AG08396 (cell line): ENCODE results near the gene UCP1.

Source experiments
- DNase-seq: peaks from one replicate; pipeline ENCODE4 v3.0.0; 2012; ENCODE audit warnings: low spot score, mixed read lengths

The UCP1 gene, protein sequence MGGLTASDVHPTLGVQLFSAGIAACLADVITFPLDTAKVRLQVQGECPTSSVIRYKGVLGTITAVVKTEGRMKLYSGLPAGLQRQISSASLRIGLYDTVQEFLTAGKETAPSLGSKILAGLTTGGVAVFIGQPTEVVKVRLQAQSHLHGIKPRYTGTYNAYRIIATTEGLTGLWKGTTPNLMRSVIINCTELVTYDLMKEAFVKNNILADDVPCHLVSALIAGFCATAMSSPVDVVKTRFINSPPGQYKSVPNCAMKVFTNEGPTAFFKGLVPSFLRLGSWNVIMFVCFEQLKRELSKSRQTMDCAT

DNA sequence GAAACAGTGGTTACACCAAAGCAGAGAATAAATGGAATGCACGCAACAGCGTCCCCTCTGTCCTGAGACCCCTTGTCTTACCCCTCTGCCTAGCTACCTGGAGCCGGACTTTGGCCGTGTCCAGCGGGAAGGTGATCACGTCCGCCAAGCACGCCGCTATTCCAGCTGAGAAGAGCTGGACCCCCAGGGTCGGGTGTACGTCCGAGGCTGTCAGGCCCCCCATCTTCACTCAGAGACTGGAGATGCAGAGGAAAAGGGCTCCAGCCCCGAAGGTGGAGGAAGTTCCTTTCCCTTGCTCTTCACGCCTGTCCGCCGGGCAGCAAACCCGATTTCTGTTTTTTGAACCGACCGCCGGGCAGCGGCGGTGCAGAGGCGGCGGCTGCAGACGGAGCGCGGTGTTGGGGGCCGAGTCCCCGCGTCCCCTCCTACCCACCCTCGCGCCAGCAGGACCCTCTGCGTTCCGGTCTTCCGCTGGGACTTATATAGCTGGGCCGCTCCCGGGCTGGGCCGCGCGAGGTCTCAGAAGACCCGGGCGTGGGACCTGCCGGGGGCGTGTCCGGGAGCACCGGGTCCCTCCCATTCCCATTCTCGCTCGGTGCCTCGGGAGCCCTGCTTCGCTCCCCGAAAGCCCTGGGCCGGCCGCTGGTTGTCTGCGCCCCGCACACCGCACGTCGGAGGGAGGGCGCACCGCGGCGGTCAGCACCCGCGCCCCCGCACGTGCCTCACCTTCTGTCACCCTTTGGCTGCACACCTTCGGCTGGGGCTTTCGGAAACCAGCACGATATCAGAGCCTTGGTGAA lies at the start of gene UCP1:
TSS of gene UCP1 (minus strand) at position 455 of the 800 bp plus-strand sequence. CDS start at position 223, 232 bp downstream.
- peak; percentile 35 for DNase-seq

DNA sequence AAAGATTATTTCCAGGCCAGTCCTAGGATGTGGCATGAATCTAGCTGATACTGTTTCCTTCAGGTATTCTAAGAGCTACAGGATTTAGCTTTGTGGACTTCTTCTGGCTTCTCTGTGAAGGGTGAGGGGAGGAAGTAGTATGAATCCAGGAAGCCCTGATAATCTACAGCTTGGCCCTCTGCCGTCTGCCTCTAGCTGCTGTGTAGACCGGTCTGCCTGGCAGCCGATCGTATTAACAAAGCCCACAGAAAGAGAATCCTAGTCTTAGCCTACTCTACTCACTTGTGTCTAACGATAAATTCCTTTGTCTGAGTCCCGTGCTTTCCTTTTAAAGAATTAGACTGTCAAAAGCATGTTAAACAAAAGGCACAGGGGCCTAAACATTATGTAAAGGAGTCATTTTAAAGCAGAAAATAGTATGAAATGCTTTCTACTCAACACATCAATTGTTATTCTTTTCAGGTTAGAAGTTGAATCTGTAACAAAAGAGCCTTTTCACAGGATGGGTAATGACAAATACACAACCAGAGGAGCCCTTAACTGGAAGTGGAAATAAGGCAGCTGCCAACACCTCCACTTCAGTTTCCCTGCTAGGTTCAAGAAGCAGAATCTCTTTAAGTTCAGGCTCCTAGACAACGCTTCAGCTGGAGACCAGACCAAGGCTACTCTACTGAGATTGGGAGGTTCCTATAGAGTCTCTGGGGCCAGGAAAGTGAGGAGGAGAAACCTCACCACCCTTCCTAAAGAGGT lies 48.9 kb upstream of the UCP1 start:
- DNase-seq, result no peak

DNA sequence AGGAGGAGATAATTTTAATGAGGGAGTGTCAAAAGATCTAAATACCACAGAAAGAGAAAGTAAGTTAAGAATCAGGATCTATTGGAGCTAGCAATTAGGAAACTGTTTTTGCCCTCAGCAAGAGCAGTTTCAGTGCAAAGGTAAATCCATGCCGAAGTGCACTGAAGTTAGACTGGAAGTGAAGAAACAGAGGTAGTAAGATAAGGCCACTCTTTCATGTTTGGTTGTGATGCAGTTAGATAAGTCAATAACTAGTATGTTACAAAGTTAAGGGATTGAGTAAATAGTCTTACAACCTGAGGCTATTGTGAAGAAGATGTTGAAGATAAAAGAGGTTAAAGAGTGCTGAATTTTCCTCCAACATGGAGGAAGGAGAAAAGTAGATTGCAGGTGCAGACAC lies 46.7 kb upstream of the UCP1 start:
- no peak for DNase-seq

DNA sequence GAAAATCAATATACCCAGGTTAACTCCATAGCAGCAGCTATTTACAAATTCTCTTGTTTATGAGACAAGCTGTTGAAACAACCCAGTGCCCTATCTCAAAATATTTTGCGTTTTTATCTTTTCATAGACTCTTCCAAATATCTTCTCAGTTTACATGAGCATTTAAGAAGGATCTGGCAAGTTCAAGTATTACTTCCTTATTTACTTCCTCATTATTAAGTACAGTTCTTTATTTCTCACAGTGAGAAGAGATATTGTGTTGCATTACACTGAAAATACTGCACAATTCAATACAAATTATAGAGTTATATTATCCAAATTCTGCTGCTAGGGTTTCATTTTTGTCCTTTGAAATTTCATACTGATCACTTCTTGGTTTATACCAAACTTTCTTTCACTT lies 43.6 kb upstream of the UCP1 start:
- no peak for DNase-seq

DNA sequence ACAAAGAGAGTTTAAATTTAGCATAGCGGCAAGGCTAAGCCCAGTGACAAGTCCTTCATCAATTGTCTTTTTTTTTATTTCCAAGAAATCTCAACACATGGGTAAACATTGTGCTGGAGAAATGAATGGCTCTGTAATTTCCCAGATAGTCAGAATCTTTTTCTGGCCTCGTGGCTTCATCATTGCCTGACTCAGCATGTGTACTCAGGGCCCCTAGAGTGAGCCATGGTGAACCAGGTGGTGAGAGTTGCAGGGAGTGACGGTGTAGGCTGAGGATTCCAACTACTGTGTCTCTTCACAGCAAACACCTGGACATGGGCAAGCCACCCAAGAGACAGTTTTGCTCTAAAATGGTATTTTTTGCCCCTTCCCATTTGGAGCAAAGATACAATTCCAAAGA lies 43.1 kb upstream of the UCP1 start:
- no peak for DNase-seq

DNA sequence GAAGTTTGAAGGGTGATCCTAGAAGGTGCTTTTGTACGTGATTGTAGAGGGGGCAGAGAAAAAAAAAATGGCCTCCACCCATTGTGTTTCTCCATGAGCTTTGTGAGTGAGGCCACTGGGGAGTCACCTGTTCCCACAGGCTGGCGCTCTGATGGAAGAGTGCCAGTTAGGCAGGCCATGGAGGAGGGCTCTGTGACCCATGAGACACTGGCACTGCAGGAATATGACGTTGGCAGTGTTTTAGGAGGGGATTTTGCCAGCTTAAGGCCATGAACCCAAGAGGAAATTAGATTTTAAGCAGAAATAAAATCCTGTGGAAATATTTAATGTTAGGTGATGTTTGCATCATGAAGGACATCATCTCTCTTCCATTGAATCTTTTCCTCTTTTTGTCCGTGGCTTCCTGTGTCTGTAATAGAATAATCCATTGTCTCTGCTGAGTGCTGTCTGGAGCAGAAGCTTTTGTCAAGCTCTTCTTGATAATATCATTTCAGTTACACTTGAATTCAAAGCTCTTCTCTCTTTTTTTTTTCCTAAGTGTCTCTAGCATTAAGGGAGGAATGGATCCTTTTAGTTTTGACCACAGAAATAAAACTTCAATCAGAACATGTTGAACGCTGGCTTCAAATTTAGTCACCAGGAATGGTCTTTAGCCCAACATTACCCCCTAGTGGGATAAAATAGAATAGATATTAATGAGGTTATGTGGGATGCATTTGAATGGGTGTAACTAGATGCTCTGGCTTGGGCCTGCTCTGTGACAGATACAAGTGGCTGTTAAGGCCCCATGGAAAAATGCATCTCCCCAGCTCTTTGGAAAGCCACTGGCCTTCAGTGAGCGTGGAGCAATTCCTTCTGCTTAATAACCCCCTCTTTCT lies 41.0 kb upstream of the UCP1 start:
- DNase-seq, result peak; percentile 71

DNA sequence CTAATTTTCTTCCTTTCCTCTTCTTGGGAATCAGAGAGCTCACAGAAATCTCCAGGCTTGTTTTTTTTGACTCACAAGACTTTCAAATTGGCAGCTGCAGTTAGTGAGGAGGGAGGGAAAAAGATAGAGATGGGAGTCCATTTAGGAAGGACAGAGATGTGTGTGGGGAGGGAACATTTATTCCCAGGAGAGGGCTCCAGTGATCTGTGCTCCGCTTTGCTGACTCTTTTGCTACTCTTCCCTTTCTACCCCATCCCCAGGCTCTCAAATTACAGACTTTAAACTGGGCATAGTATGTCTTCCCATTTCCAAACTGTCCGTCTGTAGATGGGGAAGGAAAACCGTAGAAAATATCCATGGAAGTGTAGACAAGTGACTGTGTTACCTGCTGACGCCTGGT lies 39.1 kb upstream of the UCP1 start:
- no peak for DNase-seq

DNA sequence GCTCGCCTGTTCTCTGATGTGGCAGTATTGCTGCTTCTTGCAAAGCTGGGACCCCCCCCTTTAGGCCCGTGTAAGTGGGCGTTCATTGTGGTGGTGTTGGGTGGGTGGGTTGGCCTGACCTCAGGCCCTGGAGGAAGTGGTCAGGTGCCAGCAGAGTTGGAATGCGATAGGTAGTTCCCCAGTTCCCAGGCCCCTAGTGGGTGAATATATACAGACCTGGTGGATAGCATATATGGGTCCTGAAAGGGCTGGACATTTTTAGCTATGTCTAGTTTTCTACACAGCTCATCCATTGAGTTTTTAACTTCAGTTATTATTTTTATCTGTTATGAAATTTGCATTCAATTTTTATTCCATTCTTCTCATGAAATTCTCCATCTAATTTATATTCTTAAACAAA lies 35.8 kb upstream of the UCP1 start:
- no peak for DNase-seq

DNA sequence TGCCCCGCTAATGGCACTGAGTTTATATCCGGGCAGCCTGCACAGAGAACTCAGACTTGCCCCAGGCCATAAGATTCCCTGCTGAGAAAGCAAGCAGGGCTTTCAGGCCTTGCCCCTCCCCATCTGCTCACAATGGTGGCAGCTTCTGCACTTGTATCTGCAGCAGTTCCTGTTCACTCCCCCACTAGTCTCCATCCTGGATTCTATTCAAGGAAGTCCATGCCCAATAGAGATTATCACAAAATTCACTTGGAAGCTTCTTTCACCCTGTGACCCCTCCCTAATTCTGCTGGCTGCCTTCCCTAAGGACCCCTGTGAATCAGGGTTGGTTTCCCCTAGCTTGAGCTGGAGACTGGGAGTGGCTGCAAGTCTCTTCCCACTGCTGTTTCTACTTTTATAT lies 34.5 kb upstream of the UCP1 start:
- DNase-seq, result no peak

DNA sequence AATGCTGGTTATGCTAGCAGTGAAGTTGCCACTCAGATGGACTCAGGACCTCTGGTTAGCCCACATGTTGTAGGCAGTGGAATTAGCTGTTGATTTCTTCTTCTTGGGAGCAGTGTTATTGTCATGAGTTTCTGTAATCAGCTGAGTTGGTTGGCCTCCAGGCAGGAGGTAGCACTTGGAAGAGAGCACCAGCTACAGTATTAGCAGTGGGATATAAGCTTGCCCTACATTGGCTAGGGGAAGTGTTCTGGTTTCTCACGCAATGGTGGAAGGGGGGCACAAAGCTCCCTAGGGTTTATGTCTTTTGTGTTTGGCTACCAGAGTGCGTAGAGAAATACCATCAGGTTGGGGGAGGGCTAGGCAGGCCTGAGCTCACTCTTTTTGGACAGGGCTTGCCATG lies 34.0 kb upstream of the UCP1 start:
- no peak for DNase-seq

DNA sequence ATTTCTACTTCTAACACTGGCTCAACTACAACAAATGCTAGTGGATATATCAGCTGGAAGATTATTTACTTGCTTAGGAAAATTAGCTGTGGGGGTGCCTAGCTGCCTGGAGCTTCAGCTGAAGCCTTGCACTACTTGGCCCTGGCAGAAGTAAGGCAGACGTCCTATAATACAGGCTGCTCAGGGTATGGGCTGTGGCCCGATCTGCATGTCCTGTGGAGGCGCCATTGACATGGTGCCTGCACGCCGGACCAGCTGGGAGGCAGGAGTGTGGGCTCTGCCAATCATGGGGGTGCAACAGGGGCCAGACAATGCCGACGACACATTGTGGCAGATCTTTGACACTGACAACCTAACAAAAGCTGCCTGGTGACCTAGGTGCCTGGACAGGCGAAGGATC lies 31.6 kb upstream of the UCP1 start:
- no peak for DNase-seq

DNA sequence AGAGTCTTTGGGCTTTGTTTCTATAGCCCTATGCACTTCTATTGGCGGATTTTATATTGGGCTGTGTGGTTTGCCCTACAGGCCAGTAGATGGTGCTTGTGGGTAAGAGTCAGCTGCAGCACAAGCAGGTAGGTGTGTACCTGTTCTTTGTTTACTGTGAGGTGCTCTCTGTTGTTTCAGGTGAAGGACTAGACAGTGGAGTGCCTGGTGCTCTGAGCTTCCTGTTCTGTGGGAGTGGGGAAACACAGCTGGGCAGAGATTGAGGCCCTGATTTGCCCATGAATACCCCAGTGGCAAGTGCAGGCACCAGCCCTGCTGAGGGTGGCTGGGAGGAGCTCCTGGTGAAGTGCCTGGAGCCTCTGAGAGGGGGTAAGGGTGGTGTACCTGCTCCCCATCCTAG lies 26.3 kb upstream of the UCP1 start:
- DNase-seq, result no peak

DNA sequence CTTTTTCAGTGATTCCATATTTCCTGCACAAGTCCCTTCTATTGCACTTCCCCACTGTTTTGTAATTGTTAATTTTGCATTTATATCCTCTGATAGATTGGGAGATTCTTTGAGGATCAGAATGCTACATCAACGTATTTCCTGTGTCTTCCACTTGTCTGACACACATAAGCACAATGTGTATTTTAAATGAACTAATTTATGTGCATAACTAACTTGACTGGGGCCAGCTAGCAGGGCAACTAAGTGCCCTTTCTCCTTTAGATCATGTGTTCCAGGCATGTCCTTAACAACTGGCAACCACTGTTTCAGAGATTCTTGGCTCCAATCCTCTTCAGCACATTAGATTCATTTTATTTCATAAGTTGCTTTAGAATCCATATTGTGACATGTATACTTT lies 15.7 kb upstream of the UCP1 start:
- no peak for DNase-seq

DNA sequence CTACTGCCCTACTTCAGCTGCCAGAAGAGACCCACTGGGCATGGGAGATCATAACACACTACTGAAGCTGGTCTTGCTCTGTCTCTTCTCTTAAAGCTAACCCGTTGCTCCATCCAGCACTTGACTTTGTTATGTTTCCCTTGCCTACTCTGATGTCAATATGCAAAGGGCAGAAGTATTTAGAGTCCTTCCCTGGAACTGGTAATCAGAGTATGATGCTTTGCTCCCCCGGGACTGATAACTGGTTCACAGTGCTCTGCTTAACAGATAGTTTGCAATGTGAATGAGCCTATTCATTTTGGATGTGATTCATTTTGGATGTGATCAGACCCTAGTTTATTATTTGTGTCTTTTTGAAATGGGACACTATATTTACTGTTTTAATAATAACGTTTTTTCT lies 12.3 kb upstream of the UCP1 start:
- no peak for DNase-seq

DNA sequence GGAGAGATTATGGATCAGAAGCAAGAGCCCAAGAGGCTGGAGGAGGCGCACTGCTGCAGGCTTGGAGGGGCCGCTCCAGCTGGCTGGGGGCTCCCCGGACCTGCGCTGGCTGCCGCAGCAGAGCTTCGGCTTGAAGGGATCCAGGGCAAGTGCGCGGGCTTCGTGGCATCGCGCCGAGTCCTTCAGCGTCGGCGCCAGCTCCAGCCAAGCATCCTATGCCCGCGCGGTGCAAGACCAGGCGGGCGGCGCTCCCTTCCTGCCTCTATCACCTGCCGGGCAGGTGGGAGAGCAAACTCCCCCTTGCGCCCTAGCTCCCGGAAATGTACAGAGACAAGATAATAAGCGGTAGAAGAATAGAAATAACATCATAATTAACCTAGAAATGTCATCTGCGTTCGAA lies 10.5 kb upstream of the UCP1 start:
- no peak for DNase-seq

DNA sequence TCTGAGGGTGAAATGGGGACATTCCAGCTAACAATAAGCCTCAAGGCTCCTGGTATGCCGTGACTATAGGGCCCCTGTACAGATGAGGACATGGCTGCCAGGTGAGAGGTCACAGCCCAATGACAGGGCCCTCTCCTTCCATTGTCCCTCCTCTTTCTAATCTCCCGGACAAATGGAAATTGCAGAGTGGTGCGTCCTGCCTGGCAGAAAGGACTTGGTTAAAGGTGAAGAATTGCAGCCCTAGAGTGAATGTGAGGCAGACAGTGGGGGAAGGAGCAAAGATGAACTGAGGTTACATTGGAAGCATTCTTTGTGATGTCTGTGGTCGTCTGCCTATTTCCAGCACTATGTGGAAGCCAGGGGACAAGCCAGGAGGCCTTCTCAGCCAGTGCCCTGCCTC lies 6.7 kb upstream of the UCP1 start:
- DNase-seq, result no peak

DNA sequence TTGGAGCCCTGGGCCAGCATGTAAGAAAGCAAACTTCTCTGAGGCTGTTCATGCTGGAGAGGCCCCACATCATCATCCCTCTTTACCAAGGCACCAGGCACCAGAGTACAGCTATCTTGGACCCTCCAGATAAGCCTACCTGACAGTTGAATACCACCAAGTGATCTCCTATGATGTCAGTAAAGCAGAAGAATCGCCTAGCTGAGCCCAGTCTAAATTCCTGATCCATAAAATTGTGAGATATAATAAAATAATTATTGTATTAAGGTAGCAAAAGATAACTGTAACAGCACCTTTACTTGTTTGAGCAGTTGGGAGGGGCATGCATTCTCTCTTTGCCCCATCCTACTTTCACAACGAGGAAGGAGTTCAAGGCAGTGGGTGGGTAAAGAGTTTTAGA lies 2.9 kb upstream of the UCP1 start:
- no peak for DNase-seq

DNA sequence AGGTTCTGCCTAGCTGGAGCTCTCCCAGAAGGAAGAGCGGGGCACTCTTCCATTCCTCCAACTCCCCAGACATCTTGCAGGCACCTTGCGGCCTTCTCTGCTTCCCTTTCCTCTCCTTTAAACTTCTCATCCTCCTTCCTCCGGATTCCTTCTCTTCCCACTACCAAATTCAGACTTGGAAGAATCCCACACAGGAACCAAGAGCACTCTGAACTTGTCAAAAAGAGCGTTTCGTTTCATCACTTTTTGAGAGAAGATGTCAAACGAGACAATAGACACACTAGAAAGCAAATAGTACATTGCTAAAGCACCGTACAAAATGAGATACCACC lies 512 bp upstream of the UCP1 start:
- no peak for DNase-seq

DNA sequence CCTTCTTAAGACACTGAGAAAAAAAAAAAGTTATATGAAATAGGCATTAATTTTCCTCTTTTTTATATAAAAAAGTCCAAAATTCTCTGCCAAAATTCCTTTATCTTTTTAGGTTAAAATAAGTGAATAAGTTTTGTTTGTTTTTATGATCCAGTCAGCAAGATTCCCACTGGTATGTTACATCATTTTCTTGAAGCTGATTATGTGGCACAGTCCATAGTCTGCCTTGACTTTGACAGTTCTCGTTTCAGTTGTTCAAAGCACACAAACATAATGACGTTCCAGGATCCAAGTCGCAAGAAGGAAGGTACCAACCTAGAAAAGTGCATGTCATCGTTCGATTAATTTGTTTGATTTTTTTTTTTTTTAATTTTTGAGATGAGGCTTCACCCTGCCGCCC lies 9.1 kb downstream of the UCP1 start:
- DNase-seq, result no peak

DNA sequence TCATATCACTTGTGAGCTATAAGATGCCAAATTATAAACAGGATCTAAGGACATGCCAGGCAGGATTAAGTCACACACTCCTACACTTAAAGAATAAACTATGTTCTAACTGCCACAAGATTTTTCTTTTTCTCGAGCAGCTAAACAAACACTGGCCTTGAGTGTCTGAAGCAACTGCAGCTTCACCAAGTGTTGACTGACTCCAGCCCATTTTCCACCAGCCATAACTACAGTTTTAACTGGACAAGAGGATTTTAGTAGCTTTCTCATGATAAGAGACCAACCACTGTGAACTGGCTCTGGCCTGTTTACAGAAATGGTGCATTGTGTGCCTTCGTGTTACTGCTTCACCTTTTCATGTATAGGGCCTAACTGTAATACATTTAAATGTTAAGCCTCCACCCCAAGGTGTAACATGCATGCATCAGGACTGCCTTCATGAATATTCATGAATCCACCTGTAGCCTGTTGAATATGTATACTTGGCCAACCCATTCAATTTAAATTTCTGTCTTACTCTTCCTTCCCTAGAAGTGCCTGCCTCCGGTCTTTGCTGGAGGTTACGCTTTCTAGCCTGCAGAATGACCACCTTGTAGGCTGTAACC lies 10.8 kb downstream of the UCP1 start:
- DNase-seq, result no peak

DNA sequence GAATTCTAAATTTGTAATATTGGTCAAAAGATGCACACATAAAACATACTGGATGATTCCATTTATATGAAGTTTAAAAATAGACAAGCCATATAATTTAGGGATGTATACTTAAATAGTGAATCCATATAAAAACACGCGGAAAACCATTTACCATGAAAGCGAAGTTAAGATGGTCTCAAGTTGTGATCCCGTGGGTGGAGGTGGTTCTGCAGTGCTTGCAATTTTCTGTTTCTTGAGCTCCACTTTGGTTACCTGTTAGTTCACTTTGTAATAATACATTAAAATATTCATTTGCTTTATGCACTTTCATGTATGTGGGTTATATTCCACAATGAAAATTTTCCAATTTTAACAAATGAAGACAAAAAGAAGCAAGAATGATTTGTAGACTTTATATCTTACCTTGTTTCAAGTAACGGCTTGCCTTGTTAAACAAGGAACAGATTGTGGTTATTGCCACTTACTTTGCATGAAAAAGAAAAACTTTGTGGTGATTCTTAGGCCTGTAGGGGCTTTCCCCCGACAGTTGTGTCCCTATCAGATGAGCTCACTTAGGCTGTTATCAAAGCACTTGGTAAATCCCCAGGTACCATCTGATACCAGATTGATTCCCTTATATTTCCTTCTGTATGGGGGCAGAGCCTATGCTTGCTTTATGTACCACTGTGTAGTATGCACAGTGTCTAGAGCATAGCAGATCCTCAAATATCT lies 12.2 kb downstream of the UCP1 start:
- DNase-seq, result no peak
